Measurements from ENCODE around the gene NXNL1.
"Not testable (repeated sequence)": the region's sequence is repeated elsewhere in the genome, so short reads cannot be mapped to it uniquely, and the experiment has no call there.

NXNL1 gene

GRCh38 chr19:17484520-17485185 is 23.9 kb upstream of the NXNL1 start:
- DNase-seq: no peak

GRCh38 chr19:17483605-17484002 is 22.9 kb upstream of the NXNL1 start:
- no peak for DNase-seq

GRCh38 chr19:17482877-17483604 is 22.3 kb upstream of the NXNL1 start:
- DNase-seq: no peak

GRCh38 chr19:17481986-17482385 is 21.3 kb upstream of the NXNL1 start:
- DNase-seq: peak; percentile 47

- no peak for DNase-seq
These were observed 18.6 kb upstream of the NXNL1 start for GRCh38 chr19:17479325-17479791.

- DNase-seq: no peak
These were observed 14.9 kb upstream of the NXNL1 start for GRCh38 chr19:17475541-17476115.

- not testable (repeated sequence) for DNase-seq
These were observed 14.3 kb upstream of the NXNL1 start for GRCh38 chr19:17475011-17475540.

GRCh38 chr19:17473041-17473440 is 12.3 kb upstream of the NXNL1 start:
- peak; percentile 59 for DNase-seq

GRCh38 chr19:17471410-17472125 is 10.8 kb upstream of the NXNL1 start:
- DNase-seq: peak; percentile 60

- peak; percentile 100 for DNase-seq
These were observed 9.5 kb upstream of the NXNL1 start, which contains the start of gene SLC27A1 for GRCh38 chr19:17470068-17470841. Gene SLC27A1 (plus strand): TSS chr19:17470524. CDS start chr19:17470541, 17 bp downstream.

GRCh38 chr19:17469481-17470067 is 8.8 kb upstream of the NXNL1 start:
- peak; percentile 100 for DNase-seq

- DNase-seq: peak; percentile 98
These were observed 8.4 kb upstream of the NXNL1 start for GRCh38 chr19:17469092-17469480.

GRCh38 chr19:17468302-17469091 is 7.8 kb upstream of the NXNL1 start:
- no peak for DNase-seq

GRCh38 chr19:17467471-17468301 is 7.0 kb upstream of the NXNL1 start:
- no peak for DNase-seq

GRCh38 chr19:17466487-17466850 is 5.7 kb upstream of the NXNL1 start:
- no peak for DNase-seq

GRCh38 chr19:17458970-17459369 is 1.8 kb downstream of the NXNL1 start:
- peak; percentile 49 for DNase-seq

GRCh38 chr19:17457616-17458015 is 3.1 kb downstream of the NXNL1 start:
- no peak for DNase-seq

GRCh38 chr19:17456127-17456526 is 4.6 kb downstream of the NXNL1 start:
- DNase-seq: no peak

GRCh38 chr19:17455308-17456123 is 5.2 kb downstream of the NXNL1 start:
- no peak for DNase-seq
